Neuronal stem cell (in vitro differentiated cells): ENCODE data around the gene RARG.

ENCODE experiments used
- DNase-seq: peaks from one replicate; pipeline ENCODE4 v3.0.0-alpha.2; 2013; ENCODE audit warnings: low spot score
- H2AFZ ChIP-seq: one replicate; pipeline ENCODE4 v1.6.1; 2013; ENCODE audit warnings: mild to moderate bottlenecking, low read length, inconsistent platforms
- H2AK5ac ChIP-seq: 2 replicates; pipeline ENCODE4 v1.6.1; 2013; ENCODE audit warnings: low read depth, mild to moderate bottlenecking, inconsistent platforms, low read length, moderate library complexity, mixed read lengths
- H2BK120ac ChIP-seq: 2 replicates; pipeline ENCODE4 v1.6.1; 2013; ENCODE audit warnings: low read depth, mild to moderate bottlenecking, inconsistent platforms, low read length, moderate library complexity, mixed read lengths
- H2BK12ac ChIP-seq: one replicate; pipeline ENCODE4 v1.6.1; 2013; ENCODE audit warnings: low read length, inconsistent platforms
- H2BK15ac ChIP-seq: 2 replicates; pipeline ENCODE4 v1.6.1; 2013; ENCODE audit warnings: mild to moderate bottlenecking, low read length, inconsistent platforms, mixed read lengths
- H2BK5ac ChIP-seq: one replicate; pipeline ENCODE4 v1.6.1; 2013; ENCODE audit warnings: inconsistent platforms, mild to moderate bottlenecking, low read length, moderate library complexity
- H3K14ac ChIP-seq: one replicate; pipeline ENCODE4 v1.6.1; 2013; ENCODE audit warnings: low read length, inconsistent platforms
- H3K18ac ChIP-seq: 2 replicates; pipeline ENCODE4 v1.6.1; 2013; ENCODE audit warnings: low read length, inconsistent platforms
- H3K23ac ChIP-seq: 2 replicates; pipeline ENCODE4 v1.6.1; 2013; ENCODE audit warnings: low read depth, mild to moderate bottlenecking, mixed read lengths, low read length, inconsistent platforms; ENCODE audit not compliant: poor library complexity
- H3K27ac ChIP-seq: replicated peaks from 3 replicates; pipeline ENCODE4 v1.5.1; 2013; ENCODE audit warnings: low read length, inconsistent platforms
- H3K27me3 ChIP-seq, 3 experiments: 2 replicates each; pipeline ENCODE4 v1.6.1; 2013; ENCODE audit warnings: low read length in 3 of 3, mild to moderate bottlenecking in 2 of 3, inconsistent platforms in 1 of 3, low read depth in 1 of 3, mixed read lengths in 1 of 3, moderate library complexity in 1 of 3; ENCODE audit not compliant: control insufficient read depth in 3 of 3, insufficient read depth in 3 of 3
- H3K36me3 ChIP-seq, 2 donors: replicated peaks in 1 of 2; 2 replicates each; pipeline ENCODE4 v1.6.1; 2013; ENCODE audit warnings: low read length in 2 of 2; ENCODE audit not compliant: control insufficient read depth in 2 of 2, insufficient read depth in 2 of 2
- H3K4ac ChIP-seq: 2 replicates; pipeline ENCODE4 v1.6.1; 2013; ENCODE audit warnings: inconsistent platforms, mild to moderate bottlenecking, low read length, moderate library complexity
- H3K4me1 ChIP-seq, 2 donors: 1 replicate in 1 of 2; 2 replicates in 1 of 2; pipeline ENCODE4 v1.6.1; 2013; ENCODE audit warnings: low read length in 2 of 2, low read depth in 1 of 2; ENCODE audit not compliant: control insufficient read depth in 2 of 2, insufficient read depth in 1 of 2
- H3K4me2 ChIP-seq: one replicate; pipeline ENCODE4 v1.6.1; 2013; ENCODE audit warnings: mild to moderate bottlenecking, low read length, inconsistent platforms; ENCODE audit not compliant: insufficient read depth, poor library complexity, severe bottlenecking
- H3K4me3 ChIP-seq, 2 donors: 2 replicates each; pipeline ENCODE4 v1.5.1; 2013; ENCODE audit warnings: low read length in 2 of 2, mild to moderate bottlenecking in 2 of 2, inconsistent platforms in 1 of 2, moderate library complexity in 1 of 2
- H3K79me1 ChIP-seq: one replicate; pipeline ENCODE4 v1.6.1; 2013; ENCODE audit warnings: low read depth, mild to moderate bottlenecking, inconsistent platforms, low read length, moderate library complexity
- H3K9ac ChIP-seq: one replicate; pipeline ENCODE4 v1.6.1; 2013; ENCODE audit warnings: mild to moderate bottlenecking, low read depth, low read length, inconsistent platforms; ENCODE audit not compliant: poor library complexity
- H3K9me3 ChIP-seq, 2 donors: replicated peaks in 1 of 2; 2 replicates each; pipeline versions ENCODE3 to v1.6.1; 2013; ENCODE audit warnings: low read length in 2 of 2, mild to moderate bottlenecking in 2 of 2, inconsistent platforms in 1 of 2, low read depth in 1 of 2, mixed read lengths in 1 of 2, moderate library complexity in 1 of 2; ENCODE audit not compliant: control insufficient read depth in 2 of 2, insufficient read depth in 1 of 2
- H4K8ac ChIP-seq: one replicate; pipeline ENCODE4 v1.6.1; 2013; ENCODE audit warnings: low read depth, mild to moderate bottlenecking, inconsistent platforms, low read length, moderate library complexity
- H4K91ac ChIP-seq: one replicate; pipeline ENCODE4 v1.6.1; 2013; ENCODE audit warnings: low read length, low read depth, mild to moderate bottlenecking, inconsistent platforms; ENCODE audit not compliant: poor library complexity
- WGBS, 2 donors: extraction: QIAGEN DNeasy Blood & Tissue Kit; methylation state at CpG; one replicate each; pipeline ENCODE4 v1.1.7; 2013; ENCODE audit warnings: missing lambda C conversion rate in 2 of 2, mixed read lengths in 1 of 2; ENCODE audit not compliant: insufficient read length in 2 of 2, insufficient replicate concordance in 1 of 2; ENCODE audit errors: extremely low coverage in 2 of 2; 5-methylcytosine and 5-hydroxymethylcytosine counted together

RARG gene

DNA sequence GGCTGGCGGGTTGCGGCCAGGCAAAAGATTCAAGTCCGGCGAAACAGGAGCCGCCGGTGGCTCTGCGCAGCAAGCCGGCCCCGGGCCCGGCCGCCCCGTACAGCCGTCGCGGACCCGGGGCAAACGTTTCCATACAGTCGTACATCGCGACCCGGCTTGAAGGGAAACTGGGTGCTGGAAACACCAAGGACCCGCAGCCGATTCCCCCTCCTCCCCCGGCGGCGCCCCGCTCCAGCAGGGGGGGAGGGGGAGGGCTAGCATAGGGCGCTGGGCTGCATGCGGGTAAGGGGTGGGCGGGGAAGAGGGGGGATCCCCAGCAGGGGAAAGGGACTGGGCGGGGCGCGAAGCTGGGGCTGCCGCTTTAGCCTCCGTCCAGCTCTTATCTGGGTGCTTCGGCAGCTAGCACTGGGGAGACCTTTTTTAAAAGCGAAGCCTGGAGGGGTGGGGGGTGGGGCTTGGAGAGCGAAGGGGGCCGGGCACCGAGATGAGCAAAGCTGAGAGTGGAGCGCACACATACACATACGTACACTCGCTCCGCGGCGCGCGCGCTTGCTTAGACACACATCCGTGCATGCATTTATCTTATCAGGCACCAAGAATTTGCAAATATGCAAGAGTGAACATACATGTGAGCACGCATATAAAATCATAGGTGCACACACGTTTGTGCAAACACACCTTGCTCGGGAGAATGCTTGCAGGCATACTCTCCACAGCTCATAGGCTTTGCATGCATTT, 11.9 kb downstream of the RARG start:
- H4K91ac ChIP-seq = no peak overlapping the region
- H2BK12ac ChIP-seq = no peak overlapping the region
- no peak overlapping the region for H3K4ac ChIP-seq
- peak overlapping the region; percentile 88 for H2AFZ ChIP-seq
- peak overlapping the region; percentile 89 for H3K23ac ChIP-seq
- no peak overlapping the region for H4K8ac ChIP-seq
- H3K14ac ChIP-seq = no peak overlapping the region
- peak overlapping the region; percentile 92 for H3K4me2 ChIP-seq
- no peaks in the 10 kb centered on the region for H3K36me3 ChIP-seq
- peak overlapping the region; percentile 44 to 75 for H3K4me3 ChIP-seq
- peaks cover 51% of the 10 kb centered on the region in 2 donors for H3K4me1 ChIP-seq
- peak overlapping the region; percentile 91 for H2BK15ac ChIP-seq
- peak overlapping the region; percentile 44 for H2BK120ac ChIP-seq
- WGBS, 2 donors = no CpG with 5 or more reads among the region's 53 CpGs
- no peaks in the 10 kb centered on the region for H3K9me3 ChIP-seq
- peak overlapping the region; percentile 41 for H2AK5ac ChIP-seq
- H3K9ac ChIP-seq = peak overlapping the region; percentile 79
- H3K18ac ChIP-seq = peak overlapping the region; percentile 91
- DNase-seq = peak; percentile 65
- peak overlapping the region; percentile 27 for H3K27ac ChIP-seq
- peaks cover 4 to 39% (median 21%) of the 10 kb centered on the region in 3 experiments for H3K27me3 ChIP-seq
- H2BK5ac ChIP-seq = no peak overlapping the region
- H3K79me1 ChIP-seq = no peaks in the 10 kb centered on the region

GRCh38 chr12:53219292-53219955, 12.6 kb downstream of the RARG start:
- Histone ChIP-seq H3K14ac (peak overlapping the region; percentile 14), H2BK15ac (peak overlapping the region; percentile 91), H4K91ac (no peak overlapping the region), H3K9ac (peak overlapping the region; percentile 85), H3K9me3 (no peaks in the 10 kb centered on the region), H3K18ac (peak overlapping the region; percentile 91), H2BK5ac (no peak overlapping the region), H3K27me3 (peaks cover 4 to 39% (median 21%) of the 10 kb centered on the region in 3 experiments), H3K4me2 (peak overlapping the region; percentile 92), H3K23ac (peak overlapping the region; percentile 89), H3K4me1 (peaks cover 45 to 46% of the 10 kb centered on the region in 2 donors), H3K4ac (no peak overlapping the region), H3K79me1 (no peaks in the 10 kb centered on the region), H2BK12ac (no peak overlapping the region), H2AFZ (peak overlapping the region; percentile 88), H4K8ac (no peak overlapping the region), H3K36me3 (no peaks in the 10 kb centered on the region), H2AK5ac (peak overlapping the region; percentile 41), H2BK120ac (peak overlapping the region; percentile 44), H3K4me3 (peak overlapping the region; percentile 44 to 75), H3K27ac (no peak overlapping the region)
- no peak for DNase-seq
- no CpG with 5 or more reads among the region's 27 CpGs for WGBS, 2 donors

GRCh38 chr12:53218551-53219291, 13.3 kb downstream of the RARG start:
- no peak overlapping the region for H2AFZ ChIP-seq
- no CpG with 5 or more reads among the region's 30 CpGs for WGBS, 2 donors
- H2AK5ac ChIP-seq = peak overlapping the region; percentile 41
- no peak overlapping the region for H2BK5ac ChIP-seq
- peaks cover 38 to 39% of the 10 kb centered on the region in 2 donors for H3K4me1 ChIP-seq
- no peak overlapping the region for H3K27ac ChIP-seq
- H3K23ac ChIP-seq = no peak overlapping the region
- no peak overlapping the region for H3K4me3 ChIP-seq
- H3K14ac ChIP-seq = no peak overlapping the region
- no peak overlapping the region for H3K4ac ChIP-seq
- H2BK12ac ChIP-seq = no peak overlapping the region
- peak overlapping the region; percentile 91 for H2BK15ac ChIP-seq
- H3K18ac ChIP-seq = no peak overlapping the region
- peaks cover 4 to 39% (median 21%) of the 10 kb centered on the region in 3 experiments for H3K27me3 ChIP-seq
- H4K8ac ChIP-seq = no peak overlapping the region
- H2BK120ac ChIP-seq = no peak overlapping the region
- no peak overlapping the region for H4K91ac ChIP-seq
- peak overlapping the region; percentile 85 for H3K9ac ChIP-seq
- peak overlapping the region; percentile 92 for H3K4me2 ChIP-seq
- H3K36me3 ChIP-seq = no peaks in the 10 kb centered on the region
- H3K79me1 ChIP-seq = no peaks in the 10 kb centered on the region
- H3K9me3 ChIP-seq = no peaks in the 10 kb centered on the region
- DNase-seq = no peak

DNA sequence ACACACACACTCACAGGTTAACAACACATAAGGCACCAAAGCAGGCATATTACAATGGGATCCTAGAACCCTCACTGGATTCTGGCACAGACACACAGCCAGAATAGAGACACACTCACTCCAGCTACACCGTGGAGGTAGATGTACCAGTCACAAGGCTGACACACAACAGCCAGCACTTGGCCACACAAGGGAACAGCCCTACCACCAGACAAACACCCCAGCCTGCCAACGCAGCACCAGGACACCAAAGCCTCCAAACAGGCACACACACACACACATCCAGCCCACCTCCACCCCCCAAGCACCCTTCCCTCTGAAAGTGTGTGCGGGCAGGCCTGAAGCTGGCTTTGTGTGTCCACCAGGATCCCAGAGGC, 14.1 kb downstream of the RARG start:
- Histone ChIP-seq H3K4me1 (peaks cover 34% of the 10 kb centered on the region in 2 donors), H2BK12ac (no peak overlapping the region), H2BK5ac (no peak overlapping the region), H3K27ac (no peak overlapping the region), H2BK120ac (no peak overlapping the region), H3K27me3 (peaks cover 4 to 39% (median 21%) of the 10 kb centered on the region in 3 experiments), H3K18ac (no peak overlapping the region), H3K36me3 (no peaks in the 10 kb centered on the region), H4K8ac (no peak overlapping the region), H3K79me1 (no peaks in the 10 kb centered on the region), H2AFZ (no peak overlapping the region), H3K4ac (no peak overlapping the region), H3K9me3 (no peaks in the 10 kb centered on the region), H3K14ac (no peak overlapping the region), H3K23ac (no peak overlapping the region), H4K91ac (no peak overlapping the region), H3K9ac (no peak overlapping the region), H2AK5ac (no peak overlapping the region), H3K4me2 (no peak overlapping the region), H3K4me3 (no peak overlapping the region), H2BK15ac (no peak overlapping the region)
- DNase-seq = no peak
- no CpG with 5 or more reads among the region's 3 CpGs for WGBS, 2 donors
